CD14-positive monocyte (primary cell): ENCODE results near the gene MEA1. TPM values are rescaled to one million over a fixed set of nuclear protein-coding genes. Genes with fewer than 3 reads are reported as not detected.

ENCODE experiments used
- DNase-seq, 3 donors: peaks; one replicate each; pipeline ENCODE4 v3.0.0-alpha.2; 2011 to 2022
- H2AFZ ChIP-seq: 2 replicates; pipeline ENCODE4 v1.6.0; 2012; ENCODE audit warnings: mild to moderate bottlenecking, low read depth, low read length, inconsistent platforms; ENCODE audit not compliant: insufficient read depth, poor library complexity, severe bottlenecking
- H3K27ac ChIP-seq, 2 donors: 1 replicate in 1 of 2; 2 replicates in 1 of 2; pipeline ENCODE4 v1.5.1; 2012 to 2013; ENCODE audit warnings: low read length in 2 of 2, control low read depth in 1 of 2, inconsistent platforms in 1 of 2, low read depth in 1 of 2, mild to moderate bottlenecking in 1 of 2
- H3K27me3 ChIP-seq, 2 donors: one replicate each; pipeline versions ENCODE4 v1.6.0 to v1.6.1; 2011 to 2013; ENCODE audit warnings: low read length in 2 of 2; ENCODE audit not compliant: control insufficient read depth in 2 of 2, insufficient read depth in 2 of 2
- H3K36me3 ChIP-seq, 2 donors: replicated peaks in 1 of 2; 1 replicate in 1 of 2; 2 replicates in 1 of 2; pipeline versions ENCODE4 v1.5.1 to v1.6.1; 2012 to 2013; ENCODE audit warnings: low read length in 2 of 2, control low read depth in 1 of 2, inconsistent platforms in 1 of 2, mild to moderate bottlenecking in 1 of 2; ENCODE audit not compliant: insufficient read depth in 2 of 2, control insufficient read depth in 1 of 2
- H3K4me1 ChIP-seq, 2 donors: 1 replicate in 1 of 2; 2 replicates in 1 of 2; pipeline versions ENCODE4 v1.5.1 to v1.6.1; 2012 to 2013; ENCODE audit warnings: low read length in 2 of 2, control low read depth in 1 of 2, inconsistent platforms in 1 of 2, mild to moderate bottlenecking in 1 of 2, moderate library complexity in 1 of 2; ENCODE audit not compliant: insufficient read depth in 2 of 2, control insufficient read depth in 1 of 2
- H3K4me2 ChIP-seq: replicated peaks from 2 replicates; pipeline ENCODE3; 2012; ENCODE audit warnings: low read length, moderate library complexity, mild to moderate bottlenecking; ENCODE audit not compliant: poor library complexity, severe bottlenecking; ENCODE audit errors: extremely low read depth
- H3K4me3 ChIP-seq, 3 experiments: fragments of 200-600 bp in 1 of 3; sonication (generic) in 1 of 3; replicated peaks in 1 of 3; 1 replicate in 2 of 3; 2 replicates in 1 of 3; pipeline ENCODE4 v1.5.1; 2011 to 2013; ENCODE audit warnings: low read length in 3 of 3, mild to moderate bottlenecking in 3 of 3, control low read depth in 2 of 3, low read depth in 2 of 3, inconsistent platforms in 1 of 3, moderate library complexity in 1 of 3
- H3K79me2 ChIP-seq: 2 replicates; pipeline ENCODE4 v1.6.0; 2012; ENCODE audit warnings: mild to moderate bottlenecking, control low read depth, inconsistent platforms, low read length, moderate library complexity; ENCODE audit not compliant: insufficient read depth
- H3K9ac ChIP-seq: 2 replicates; pipeline ENCODE4 v1.6.0; 2017; ENCODE audit warnings: low read length, mild to moderate bottlenecking; ENCODE audit not compliant: insufficient read depth, poor library complexity, severe bottlenecking
- H3K9me3 ChIP-seq, 2 donors: replicated peaks in 1 of 2; 1 replicate in 1 of 2; 2 replicates in 1 of 2; pipeline versions ENCODE4 v1.5.1 to v1.6.1; 2012 to 2013; ENCODE audit warnings: low read length in 2 of 2, control low read depth in 1 of 2; ENCODE audit not compliant: control insufficient read depth in 1 of 2, insufficient read depth in 1 of 2
- H4K20me1 ChIP-seq: 2 replicates; pipeline ENCODE4 v1.6.0; 2012; ENCODE audit warnings: mild to moderate bottlenecking, low read length, control low read depth, moderate library complexity; ENCODE audit not compliant: insufficient read depth
- H3K27ac Mint-ChIP-seq, 7 donors: one replicate each; pipeline ENCODE4 v1.8.0; 2020; ENCODE audit warnings: mild to moderate bottlenecking in 7 of 7, mixed read lengths in 7 of 7, moderate library complexity in 6 of 7, inconsistent platforms in 2 of 7
- H3K27me3 Mint-ChIP-seq, 3 donors: one replicate each; pipeline ENCODE4 v1.8.0; 2021 to 2022; ENCODE audit warnings: low read depth in 3 of 3, mild to moderate bottlenecking in 3 of 3, mixed read lengths in 3 of 3, moderate library complexity in 3 of 3, inconsistent platforms in 1 of 3
- H3K36me3 Mint-ChIP-seq, 2 donors: one replicate each; pipeline ENCODE4 v1.8.0; 2020; ENCODE audit warnings: mixed read lengths in 2 of 2, inconsistent platforms in 1 of 2, mild to moderate bottlenecking in 1 of 2
- H3K4me1 Mint-ChIP-seq: one replicate; pipeline ENCODE4 v1.8.0; 2020; ENCODE audit warnings: mild to moderate bottlenecking, mixed read lengths
- H3K4me3 Mint-ChIP-seq, 2 donors: one replicate each; pipeline ENCODE4 v1.8.0; 2020; ENCODE audit warnings: mild to moderate bottlenecking in 2 of 2, mixed read lengths in 2 of 2, moderate library complexity in 1 of 2
- H3K9me3 Mint-ChIP-seq, 7 donors: one replicate each; pipeline ENCODE4 v1.8.0; 2020 to 2022; ENCODE audit warnings: mixed read lengths in 7 of 7, mild to moderate bottlenecking in 6 of 7, moderate library complexity in 6 of 7, inconsistent platforms in 2 of 7
- WGBS: methylation state at CpG from one replicate; pipeline ENCODE4 v1.1.5; 2013; ENCODE audit warnings: missing lambda C conversion rate; ENCODE audit not compliant: insufficient coverage; 5-methylcytosine and 5-hydroxymethylcytosine counted together
- intact Hi-C, 2 donors: fragments of 100-400 bp; cut with micrococcal nuclease; formaldehyde crosslinking; loops; one replicate each; pipeline versions ENCODE4 v1.15.0 to v1.15.1; 2023
- polyA plus RNA-seq, 3 donors: library from polyadenylated mRNA; depleted of rRNA in 1 of 3; unstranded in 2 of 3; stranded (reverse) in 1 of 3; fragments of 300-500 nt in 2 of 3; fragments of >200 nt in 1 of 3; fragmentation: Illumina TruSeq in 2 of 3; gene quantifications; 1 replicate in 2 of 3; 2 replicates in 1 of 3; pipeline ENCODE4 v1.2.3, GENCODE V29; 2012 to 2021
- TF ChIP-seq, protein P1 (sequence below): fragments of 200-600 bp; IDR thresholded peaks from one replicate; pipeline ENCODE4 v1.8.0; 2022; ENCODE audit warnings: antibody characterized with exemption, mild to moderate bottlenecking

The MEA1 gene
- polyA plus RNA-seq, 3 donors: 31.0 to 59.6 (median 58.8) TPM

DNA sequence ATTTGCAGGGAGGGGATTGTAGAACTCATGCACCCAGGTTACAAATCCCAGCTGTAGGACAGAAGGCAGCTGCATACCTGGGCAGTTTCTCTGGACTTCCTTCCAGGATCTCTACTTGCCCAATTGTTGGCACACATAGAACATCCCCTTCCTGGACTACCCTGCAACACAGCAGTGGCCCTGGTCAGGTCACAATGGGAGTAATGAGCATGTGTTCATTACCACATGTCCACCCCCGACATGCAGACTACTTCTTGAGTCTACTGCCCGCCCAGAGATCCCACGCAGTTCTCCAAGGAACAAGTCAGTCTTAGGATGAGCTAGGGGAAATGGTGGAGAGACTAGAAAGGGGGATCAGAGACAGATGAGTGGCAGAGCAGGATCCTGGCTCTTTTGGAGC, 39.8 kb downstream of the MEA1 start:
- peaks cover 31% of the 10 kb centered on the region for H3K79me2 ChIP-seq
- intact Hi-C loops: no loop called here
- H3K27ac Mint-ChIP-seq: peak overlapping the region in 2 of 7 donors; percentile 43 to 51
- no peaks in the 10 kb centered on the region for H3K9me3 ChIP-seq
- peaks cover 8 to 17% of the 10 kb centered on the region in 2 donors for H3K36me3 ChIP-seq
- TF ChIP-seq, protein P1, sequence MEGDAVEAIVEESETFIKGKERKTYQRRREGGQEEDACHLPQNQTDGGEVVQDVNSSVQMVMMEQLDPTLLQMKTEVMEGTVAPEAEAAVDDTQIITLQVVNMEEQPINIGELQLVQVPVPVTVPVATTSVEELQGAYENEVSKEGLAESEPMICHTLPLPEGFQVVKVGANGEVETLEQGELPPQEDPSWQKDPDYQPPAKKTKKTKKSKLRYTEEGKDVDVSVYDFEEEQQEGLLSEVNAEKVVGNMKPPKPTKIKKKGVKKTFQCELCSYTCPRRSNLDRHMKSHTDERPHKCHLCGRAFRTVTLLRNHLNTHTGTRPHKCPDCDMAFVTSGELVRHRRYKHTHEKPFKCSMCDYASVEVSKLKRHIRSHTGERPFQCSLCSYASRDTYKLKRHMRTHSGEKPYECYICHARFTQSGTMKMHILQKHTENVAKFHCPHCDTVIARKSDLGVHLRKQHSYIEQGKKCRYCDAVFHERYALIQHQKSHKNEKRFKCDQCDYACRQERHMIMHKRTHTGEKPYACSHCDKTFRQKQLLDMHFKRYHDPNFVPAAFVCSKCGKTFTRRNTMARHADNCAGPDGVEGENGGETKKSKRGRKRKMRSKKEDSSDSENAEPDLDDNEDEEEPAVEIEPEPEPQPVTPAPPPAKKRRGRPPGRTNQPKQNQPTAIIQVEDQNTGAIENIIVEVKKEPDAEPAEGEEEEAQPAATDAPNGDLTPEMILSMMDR: no peak
- H3K9me3 Mint-ChIP-seq: peaks cover 0 to 1% (median 0%) of the 10 kb centered on the region in 7 donors
- no CpG with 5 or more reads among the region's 3 CpGs for WGBS
- no peak overlapping the region for H3K9ac ChIP-seq
- H3K4me1 Mint-ChIP-seq: peaks cover 30% of the 10 kb centered on the region
- H3K4me3 ChIP-seq: no peak overlapping the region
- H3K27me3 Mint-ChIP-seq: no peaks in the 10 kb centered on the region
- H3K4me1 ChIP-seq: peaks cover 20 to 26% of the 10 kb centered on the region in 2 donors
- H3K27ac ChIP-seq: no peak overlapping the region
- no peak overlapping the region for H3K4me3 Mint-ChIP-seq
- H3K27me3 ChIP-seq: no peaks in the 10 kb centered on the region
- H4K20me1 ChIP-seq: peaks cover 14% of the 10 kb centered on the region
- H2AFZ ChIP-seq: no peak overlapping the region
- no peak overlapping the region for H3K4me2 ChIP-seq
- DNase-seq: no peak
- H3K36me3 Mint-ChIP-seq: peaks cover 9 to 37% of the 10 kb centered on the region in 2 donors

DNA sequence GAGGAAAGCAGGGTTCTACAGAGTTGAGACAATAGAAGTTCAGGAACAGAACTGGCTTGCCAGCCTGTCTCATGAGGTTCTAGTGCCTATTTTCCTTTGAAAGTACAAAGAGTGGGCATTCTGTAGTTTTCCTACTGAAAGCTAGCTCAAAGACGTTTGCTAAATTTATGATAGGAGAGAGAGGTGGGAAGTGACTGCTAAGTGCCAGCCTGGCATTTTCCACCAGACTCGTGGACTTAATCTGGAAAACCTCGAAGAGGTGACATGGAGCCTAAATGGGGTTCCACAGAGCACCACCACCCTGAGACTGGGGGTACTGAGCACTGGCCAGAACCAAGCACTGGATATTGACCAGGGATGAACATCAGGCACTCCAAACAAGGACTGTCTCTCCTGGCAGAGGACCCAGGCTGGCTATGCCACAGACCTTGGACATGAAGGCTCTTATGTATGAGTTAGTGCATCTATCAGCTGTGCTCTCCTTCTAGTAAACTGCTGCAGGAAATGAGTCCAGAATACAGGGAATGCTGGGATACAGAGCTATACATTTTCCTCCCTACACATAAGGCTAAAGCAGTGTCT, 41.9 kb downstream of the MEA1 start:
- Histone ChIP-seq H3K4me1 (peaks cover 7 to 10% of the 10 kb centered on the region in 2 donors), H3K4me3 (no peak overlapping the region), H3K9ac (peak overlapping the region; percentile 17), H4K20me1 (peaks cover 14% of the 10 kb centered on the region), H3K4me2 (no peak overlapping the region), H3K36me3 (peaks cover 21 to 31% of the 10 kb centered on the region in 2 donors), H3K27ac (peak overlapping the region in 1 of 2 donors; percentile 38), H3K79me2 (peaks cover 12% of the 10 kb centered on the region), H3K27me3 (no peaks in the 10 kb centered on the region), H3K9me3 (no peaks in the 10 kb centered on the region), H2AFZ (no peak overlapping the region)
- intact Hi-C loops: no loop called here
- Mint-ChIP-seq H3K4me3 (no peak overlapping the region), H3K9me3 (peaks cover 0 to 1% (median 0%) of the 10 kb centered on the region in 7 donors), H3K4me1 (peaks cover 18% of the 10 kb centered on the region), H3K36me3 (peaks cover 21 to 58% of the 10 kb centered on the region in 2 donors), H3K27ac (peak overlapping the region in 1 of 7 donors; percentile 52), H3K27me3 (no peaks in the 10 kb centered on the region)
- DNase-seq: no peak
- 87% methylated on average over 3 of the region's 3 CpGs for WGBS
- TF ChIP-seq, protein P1: no peak
